HG03135 (cell line): ENCODE measurements around the gene ACR.

ENCODE experiments used
- ATAC-seq: cut with Tn5 transposase; IDR thresholded peaks from one replicate; pipeline ENCODE4 v1.9.1; 2021; ENCODE audit warnings: mild to moderate bottlenecking, moderate library complexity; ENCODE audit not compliant: unreplicated experiment

Gene ACR

DNA sequence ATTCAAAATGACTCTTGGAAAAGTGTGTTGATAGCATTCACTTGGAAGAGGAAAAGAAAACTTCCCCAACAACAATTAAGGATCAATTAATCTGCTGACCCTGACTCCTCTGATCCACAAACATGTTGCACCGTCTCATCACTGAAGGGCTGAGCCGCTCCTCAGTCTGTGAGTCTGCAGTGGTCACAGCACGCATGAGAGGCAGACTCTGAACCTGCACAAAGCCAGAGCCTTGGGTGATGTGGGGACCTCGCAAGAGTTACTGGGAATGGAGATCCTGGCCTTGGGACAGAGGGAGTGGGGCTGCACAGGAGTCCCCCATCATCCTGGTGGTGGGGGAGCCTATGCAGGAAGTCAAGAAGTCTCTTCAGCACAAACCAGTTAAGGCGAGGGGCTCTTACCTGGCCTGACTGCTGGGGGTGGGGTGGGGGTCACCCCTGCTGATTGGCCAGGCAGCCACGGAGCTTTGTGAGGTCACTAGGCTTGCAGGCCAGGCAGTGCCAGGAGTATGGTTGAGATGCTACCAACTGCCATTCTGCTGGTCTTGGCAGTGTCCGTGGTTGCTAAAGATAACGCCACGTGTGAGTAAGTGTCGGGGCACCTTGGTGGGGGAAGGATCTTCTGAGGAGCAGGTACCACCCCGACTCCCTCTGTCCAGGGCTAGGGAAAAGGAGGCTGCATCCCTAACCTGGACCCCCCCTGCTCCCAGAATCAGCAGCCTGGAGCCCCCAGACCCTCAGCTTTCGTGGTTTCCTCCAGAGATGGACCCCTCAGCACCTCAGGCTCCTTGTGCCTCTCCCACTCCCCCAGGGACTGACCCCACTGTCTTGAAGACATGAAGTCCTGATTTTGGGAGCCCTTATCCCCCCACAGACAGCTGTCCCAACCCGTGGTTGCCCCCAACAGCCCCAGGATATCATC, at the start of gene ACR:
Gene ACR (plus strand): TSS at position 477 of the 921 bp plus-strand sequence. CDS start 32 bp downstream, at position 509.
- no peak for ATAC-seq

DNA sequence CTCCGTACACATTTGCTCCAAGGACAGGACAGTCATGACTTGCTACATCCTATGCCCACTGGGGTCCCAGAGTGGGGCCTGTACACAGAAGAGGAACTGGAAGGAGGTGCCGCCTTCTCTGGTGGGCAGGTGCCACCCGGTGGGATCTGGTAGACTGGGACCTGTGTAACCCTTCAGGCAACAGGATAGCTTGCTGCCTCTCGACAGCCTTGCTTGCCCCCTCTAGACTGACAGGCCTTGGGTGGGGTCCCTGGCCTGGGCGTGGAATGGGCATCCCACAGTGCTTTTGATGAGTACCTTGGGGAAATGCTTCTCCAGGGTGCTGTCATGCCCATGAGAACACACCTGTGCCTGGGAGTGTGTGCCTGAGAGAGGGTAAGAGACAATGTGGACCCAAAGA, 49.6 kb upstream of the ACR start:
- no peak for ATAC-seq

DNA sequence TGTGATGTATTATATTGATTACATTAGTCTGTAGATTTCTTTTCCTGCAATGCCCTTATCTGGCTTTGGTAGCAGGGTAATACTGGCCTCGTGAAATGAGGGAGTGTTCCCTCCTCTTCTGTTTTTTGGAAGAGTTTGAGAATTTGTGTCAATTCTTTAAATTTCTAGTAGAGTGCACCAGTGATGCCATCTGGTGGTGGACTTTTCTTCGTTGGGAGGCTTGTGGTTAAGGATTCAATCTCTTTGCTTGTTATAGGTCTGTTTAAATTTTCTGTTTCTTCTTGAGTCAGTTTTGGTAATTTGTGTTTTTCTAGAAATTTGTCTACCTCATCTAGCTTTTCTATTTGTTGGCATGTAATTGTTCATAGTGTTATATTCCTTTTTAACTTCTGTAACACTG, 46.5 kb upstream of the ACR start:
- no peak for ATAC-seq

DNA sequence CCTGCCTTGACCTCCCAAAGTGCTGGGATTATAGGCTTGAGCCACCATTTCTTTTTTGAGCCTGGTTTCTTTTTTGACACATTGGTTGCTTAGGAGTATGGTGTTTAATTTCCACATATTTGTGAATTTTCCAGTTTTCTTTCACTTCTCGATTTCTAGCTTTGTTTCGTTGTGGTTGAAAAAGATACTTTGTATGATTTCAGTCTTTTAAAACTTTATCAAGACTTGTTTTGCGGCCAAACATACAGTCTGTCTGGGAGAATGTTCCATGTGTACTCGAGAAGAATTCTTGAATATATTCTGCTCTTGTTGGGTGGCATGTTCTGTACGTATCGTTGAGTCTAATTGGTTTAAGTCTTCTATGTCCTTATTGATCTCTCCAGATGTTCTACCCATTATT, 44.5 kb upstream of the ACR start:
- ATAC-seq, result no peak

DNA sequence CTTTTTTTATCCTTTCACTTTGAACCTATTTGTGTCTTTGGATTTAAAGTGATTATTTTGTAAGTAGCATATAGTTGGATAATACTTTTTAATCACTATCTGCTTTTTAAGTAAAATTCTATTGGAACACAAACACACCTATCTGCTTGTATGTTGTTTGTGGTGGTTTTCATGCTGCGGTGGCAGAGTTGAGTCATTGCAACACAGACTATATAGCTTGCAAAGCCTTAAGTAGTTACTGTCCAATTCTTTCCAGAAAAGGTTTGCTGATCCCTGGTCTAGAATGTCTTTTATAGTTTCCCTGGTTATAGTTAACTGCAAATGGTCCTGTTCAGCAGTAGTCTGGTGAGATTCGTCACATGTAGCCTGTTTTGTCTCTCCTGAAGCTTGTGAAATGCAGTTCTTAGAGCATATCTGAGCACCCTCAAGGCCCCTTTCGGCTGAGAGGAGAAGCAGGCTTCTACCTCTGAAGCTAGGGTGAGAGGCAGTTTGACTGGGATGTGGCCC, 43.9 kb upstream of the ACR start:
- ATAC-seq, result no peak

DNA sequence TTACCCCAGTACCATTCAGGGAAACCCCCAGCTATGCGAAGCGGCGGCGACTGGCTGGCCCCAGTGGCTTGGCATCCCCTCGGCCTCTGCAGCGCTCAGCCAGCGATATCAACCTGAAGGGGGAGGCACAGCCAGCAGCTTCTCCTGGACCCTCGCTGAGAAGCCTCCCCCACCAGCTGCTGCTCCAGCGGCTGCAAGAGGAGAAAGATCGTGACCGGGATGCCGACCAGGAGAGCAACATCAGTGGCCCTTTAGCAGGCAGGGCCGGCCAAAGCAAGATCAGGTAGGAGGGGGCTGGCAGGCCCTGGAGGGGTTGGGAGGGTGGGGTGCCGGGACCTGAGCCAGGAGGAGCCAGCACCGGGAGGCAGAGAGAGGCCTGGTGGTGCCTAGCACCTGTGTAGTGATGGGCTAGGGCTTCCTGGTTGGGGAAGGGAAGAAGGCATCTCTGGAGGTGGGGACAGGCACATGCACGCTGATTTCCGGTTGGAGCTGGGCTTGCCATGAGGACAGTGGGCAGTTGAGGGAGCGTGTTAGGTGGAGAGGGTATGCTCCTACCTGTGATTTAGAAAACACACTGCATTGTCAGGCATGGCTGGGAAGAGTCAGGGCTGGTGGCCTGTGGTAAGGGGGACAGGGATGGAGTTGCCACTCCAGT, 43.1 kb upstream of the ACR start:
- ATAC-seq, result no peak

DNA sequence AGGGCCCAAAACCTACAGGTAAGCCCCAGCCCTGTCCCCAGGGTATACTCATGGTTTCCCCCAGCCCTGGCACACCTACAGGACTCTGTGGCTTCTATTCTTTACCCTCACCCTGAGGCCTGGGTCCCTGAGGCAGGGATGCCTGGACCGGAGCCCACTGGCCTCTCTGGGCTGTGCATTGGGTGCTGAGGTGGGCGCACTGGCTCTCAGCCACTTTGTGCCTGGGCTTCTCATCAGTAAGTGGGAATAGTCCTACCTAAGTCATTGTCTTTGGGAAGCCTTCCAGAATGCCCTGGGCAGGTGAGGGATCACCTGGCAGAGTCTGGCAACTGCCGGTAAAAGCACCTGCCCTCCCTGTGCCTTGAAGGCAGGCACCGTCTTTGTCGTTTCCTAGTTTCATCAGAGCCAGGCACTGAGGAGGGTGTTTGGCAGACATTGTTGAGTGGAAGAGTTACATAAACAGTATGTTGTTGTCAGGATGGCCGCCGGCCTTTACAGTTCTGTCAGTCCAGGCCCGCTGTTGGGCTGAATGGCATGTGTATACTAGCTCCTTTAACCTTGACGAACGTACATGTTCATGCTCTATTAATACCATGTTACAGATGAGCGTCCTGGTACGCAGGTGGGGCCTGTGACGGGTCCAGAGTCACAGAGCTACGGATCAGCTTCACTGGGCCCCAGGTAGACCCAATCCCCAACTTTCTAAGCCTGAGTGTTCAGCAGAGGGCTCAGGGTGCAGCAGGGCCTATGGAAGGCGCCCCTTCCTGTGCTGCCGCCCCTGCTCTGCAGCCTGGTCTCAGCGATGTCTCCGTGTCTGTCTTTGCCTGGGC, 42.4 kb upstream of the ACR start:
- ATAC-seq, result no peak

DNA sequence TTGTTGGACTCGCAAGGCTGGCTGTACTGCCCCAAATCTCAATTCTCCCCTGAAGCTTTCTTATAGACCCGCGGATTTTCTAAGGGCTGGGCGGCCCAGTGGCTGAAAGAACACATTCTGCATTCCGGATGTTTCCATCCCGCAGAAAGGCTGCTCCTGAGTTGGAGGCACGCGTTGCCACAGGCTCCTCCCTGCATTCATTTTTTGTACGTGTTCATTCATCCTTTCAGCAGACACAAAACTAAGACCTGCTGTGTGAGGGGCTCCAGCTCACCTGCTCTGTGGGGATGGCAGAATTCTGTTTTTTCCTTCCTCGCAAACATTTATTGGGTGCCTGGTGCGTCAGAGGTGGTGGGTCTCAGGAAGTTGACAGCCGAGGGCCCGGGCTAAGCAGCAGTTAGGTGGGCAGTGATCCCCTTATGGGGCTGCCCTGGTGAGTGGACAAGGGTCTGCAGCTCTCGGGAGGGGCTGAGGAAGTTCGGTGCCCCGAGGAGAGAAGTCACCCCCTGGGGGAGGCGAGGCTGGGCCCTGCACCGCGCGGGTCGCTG, 41.7 kb upstream of the ACR start:
- ATAC-seq, result no peak

DNA sequence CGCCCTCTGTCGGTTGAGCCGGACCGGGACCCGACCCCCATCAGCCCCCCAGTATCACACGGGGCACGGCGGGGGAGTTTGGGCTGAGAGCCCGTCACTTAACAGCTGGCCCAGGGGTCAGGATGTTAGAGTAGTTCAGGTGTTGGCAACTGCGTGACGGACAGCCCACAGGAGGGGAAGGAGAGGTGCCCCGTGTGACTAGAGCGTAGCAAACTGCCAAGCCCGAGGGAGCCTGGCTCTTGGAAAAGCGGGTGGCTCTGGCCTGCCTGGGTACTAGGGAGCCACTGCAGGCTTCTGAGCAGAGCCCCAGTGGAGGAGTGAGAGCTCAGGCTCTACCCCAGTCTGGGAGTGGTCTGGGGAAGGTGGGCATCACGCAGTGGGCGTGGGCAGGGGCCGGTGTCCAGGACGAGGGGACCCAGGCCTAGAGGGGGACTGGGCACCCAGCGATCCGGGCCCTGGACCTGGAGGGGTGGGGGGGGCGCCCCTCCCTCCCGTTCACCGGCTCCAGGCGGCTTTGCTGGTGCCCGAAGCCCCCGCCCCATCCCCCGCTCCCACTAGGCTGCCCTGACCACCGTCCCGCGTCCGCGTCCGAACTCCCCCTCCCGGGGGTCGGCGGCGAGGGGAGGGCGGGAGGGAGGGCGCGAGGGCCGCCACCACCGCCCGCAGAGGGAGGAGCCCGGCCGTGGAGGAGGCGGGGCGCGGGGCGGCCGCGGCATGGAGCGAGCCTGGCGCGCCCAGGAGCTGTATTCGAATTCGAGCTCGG, 41.0 kb upstream of the ACR start:
- no peak for ATAC-seq

DNA sequence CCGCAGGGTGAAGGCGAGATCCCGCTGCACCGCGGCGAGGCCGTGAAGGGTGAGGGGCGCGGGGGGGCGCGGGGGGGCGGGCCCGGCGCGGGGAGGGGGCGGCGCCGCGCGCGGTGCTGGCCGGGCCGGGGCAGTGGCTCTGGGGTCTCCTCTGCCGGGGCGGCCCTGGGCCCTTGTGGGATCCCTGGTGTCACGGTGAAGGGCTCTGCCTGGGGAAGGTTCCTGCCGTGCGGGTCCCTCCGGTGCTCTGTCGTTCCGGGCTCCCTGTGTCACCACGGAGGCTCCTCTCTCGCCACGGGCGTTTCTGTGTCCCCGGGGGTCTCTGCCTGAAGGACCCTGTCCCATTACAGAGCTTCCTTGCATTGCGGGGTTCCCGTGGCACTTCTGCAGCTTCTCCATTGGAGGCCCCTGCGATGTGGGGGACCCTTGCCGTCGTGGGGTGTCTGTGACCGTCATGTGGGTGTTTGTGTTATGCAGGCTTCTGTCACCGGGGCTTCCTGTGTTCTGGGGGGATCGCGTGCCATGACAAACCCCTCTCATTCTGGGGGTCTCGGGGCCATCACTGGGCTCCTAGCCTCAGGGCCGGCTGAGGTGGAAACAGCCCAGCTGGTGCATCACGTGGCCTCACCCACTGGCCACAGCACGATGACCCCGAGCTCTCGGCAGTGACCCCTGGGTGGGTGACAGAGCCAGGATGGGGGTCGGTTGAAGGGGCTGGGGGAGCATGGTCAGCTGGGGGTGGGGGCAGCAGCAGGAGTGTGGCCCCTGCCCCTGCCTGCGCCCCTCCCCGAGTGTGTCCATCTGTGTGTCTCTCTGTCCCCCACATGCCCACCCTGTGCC, 40.1 kb upstream of the ACR start:
- ATAC-seq, result no peak

DNA sequence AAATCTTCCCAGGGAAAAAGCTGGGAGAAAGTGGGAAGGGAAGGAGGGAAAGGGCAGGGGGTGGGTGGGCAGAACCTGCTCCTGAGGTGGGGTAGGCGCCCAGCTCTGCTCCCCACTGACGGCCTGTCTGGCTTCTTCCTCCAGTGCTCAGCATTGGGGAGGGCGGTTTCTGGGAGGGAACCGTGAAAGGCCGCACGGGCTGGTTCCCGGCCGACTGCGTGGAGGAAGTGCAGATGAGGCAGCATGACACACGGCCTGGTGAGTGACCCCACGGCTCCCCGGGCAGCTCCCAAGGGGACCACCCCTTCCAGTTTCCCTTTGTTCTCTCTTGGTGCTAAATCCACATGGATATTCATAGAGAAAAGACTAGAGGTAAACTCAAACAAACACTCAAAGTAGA, 39.5 kb upstream of the ACR start:
- ATAC-seq, result no peak

DNA sequence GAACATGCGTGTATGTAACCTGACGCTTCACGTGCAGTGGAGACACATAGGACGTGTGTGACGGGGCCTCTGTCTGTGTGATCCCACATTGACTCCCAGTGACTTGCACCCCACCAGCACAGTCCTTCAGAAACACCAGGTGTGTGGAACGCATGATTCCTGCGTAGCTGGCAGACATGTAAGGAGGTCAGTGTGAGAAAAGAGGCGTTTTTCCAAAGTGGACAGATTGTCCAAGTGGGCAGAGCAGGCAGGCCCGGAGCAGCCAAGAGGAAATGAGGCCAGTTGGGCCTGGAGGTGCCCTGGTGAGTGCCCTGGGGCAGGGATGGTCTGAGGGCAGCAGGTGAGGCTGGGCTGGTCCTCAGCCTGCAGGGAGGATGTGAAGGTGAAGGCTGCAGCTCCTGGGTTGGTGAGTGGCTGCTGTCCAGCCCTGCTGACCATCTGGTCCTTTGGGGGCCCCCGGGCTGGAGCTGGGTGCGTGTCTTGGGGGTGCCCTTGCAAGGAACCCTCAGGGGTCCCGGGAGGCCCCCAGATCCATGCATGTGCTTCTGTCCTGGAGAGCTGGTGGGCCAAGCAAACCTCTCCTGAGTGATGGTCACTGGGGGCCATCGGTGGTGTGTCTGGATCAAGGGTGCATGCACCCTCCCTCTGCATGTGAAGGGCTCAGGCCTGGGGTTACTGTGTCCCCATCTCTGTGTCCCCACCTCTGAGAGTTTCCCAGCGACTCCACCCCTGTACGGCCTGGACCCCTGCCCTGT, 38.8 kb upstream of the ACR start:
- ATAC-seq, result no peak

DNA sequence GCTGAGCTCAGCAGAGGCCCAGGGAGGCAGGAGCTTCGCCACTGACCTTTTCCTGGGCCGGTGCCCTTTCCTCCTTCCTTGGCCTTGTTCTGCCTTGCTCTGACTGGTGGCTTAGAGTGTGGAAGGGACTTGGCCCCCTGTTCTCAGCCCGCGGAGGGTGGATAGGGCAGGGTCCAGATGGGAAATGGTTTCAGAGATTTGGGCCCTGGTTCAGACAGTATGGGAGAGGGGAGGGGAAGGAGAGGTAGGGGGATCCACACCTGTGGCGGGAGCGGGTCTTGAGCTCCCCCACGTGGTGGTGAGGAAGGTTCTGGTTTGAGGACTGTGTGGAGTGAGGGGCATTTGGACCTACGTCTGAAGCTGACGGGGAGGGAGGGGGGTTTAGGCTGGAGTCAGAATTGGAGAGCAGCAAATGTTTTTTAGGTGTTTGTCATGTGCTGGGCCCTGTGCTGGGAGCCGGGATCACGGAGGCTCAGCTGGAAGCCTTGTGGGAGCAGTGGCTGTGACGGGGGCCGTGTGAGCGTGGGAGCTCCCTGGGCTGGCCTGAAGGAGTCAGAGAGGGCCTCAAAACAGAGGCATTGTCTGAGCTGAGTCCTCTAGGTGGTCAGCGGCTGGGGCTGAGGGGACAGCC, 38.1 kb upstream of the ACR start:
- ATAC-seq, result no peak

DNA sequence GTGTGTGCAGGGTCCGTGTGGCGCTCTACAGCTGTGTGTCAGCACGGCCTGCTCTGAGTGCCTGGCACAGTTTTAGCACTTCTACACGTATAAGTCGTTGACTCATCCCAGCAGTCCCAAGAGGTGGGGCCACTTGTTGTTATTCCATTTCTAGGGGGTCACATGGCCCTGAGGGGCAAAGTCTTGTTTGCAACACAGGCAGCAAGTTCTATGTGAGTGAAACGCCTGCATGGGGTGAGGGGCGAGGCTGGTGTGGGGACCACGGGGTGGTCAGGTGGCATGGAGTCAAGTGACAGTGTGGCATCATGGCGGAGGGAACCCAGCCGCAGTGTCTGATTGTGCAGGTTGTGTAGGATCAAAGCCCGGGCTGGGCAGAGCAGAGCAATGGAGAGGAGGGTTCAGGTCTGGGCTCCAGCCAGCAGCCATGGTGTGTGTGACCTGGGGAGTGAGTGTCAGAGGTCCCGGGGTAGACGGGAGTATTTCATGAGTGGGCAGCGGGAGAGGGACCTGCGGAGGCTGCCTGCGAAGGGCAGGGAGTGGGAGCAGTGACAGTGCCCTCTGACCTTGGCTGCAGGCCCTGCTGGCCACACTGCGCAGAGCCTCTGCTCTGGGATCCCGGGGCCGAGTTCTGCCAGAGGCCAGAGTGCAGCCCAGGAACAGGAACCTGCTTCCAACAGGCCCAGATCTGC, 37.5 kb upstream of the ACR start:
- no peak for ATAC-seq

DNA sequence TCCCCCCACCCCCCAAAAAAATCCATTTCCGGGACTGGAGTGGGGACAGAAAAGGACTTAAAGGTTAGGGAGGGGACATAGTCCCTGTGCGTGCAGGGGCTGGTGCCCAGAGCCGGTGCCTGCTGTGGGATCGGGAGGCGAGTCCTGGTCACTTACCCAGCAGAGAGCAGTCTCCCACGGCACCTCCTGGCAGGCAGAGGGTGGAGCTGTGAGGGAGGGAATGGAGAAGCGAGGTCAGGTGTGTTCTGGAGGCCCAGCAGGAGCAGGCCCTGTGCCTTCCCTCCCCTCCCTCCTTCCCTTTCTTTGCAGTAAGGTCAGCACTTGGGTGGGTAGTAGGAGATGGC, 37.0 kb upstream of the ACR start:
- no peak for ATAC-seq

DNA sequence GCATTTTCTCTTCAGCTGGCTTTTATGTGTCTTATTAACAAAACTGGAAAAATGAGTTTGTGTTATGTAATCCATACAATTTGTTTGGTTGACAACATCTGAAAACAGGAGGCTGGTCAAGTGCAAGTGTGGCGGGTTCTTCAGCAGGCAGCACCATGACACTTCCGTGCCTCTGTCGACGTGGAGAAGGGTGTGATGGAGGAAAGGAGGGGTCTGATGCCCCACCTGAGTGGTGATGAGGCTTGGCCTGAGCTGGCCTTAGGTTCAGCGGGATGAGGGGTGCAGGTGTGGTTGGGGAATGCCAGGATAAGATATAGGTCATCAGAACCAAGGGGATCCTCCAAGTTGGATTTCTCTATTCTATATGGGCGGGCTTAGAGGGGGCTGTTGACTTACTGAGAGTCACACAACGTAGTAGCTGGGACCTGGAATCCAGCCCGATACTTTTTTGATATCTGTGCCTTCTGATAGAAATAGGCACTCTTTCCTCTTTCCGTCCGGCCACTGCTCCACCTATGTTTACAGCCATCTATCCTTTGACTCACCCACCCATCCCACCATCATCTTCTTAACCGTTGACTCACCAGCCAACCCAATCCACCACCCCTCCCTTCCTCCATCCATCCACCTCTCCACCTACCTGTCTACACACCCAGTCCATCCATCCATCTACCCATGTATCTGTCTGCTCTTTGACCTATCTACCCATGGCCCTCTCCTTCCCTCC, 36.4 kb upstream of the ACR start:
- ATAC-seq, result no peak

DNA sequence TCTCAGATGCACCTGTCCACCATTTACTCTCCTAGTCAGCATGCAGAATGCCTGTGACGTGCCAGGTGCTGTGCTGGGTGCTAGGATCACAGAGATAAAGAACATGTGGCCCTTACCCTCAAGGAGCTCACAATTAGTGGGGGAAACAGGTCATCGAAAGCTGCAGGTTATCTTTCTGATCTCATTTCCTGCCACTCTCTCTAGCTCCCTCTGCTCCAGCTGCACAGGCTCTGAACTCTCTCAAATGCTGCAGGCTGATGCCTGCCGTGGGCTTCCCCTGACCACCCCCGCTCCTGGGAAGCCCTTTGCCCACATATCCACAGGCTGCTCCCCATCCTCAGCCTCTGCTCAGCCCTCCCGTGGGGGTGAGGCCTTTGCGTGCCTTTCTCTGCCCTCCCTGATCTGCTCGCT, 35.7 kb upstream of the ACR start:
- ATAC-seq, result no peak
